ENCODE data around the gene NEURL3.

The NEURL3 gene

GRCh38 chr2:96527286-96528005 is 22.3 kb upstream of the NEURL3 start:
- peak; percentile 61 for DNase-seq

GRCh38 chr2:96526615-96527285 is 21.6 kb upstream of the NEURL3 start:
- DNase-seq = no peak

- no peak for DNase-seq
Observed at GRCh38 chr2:96526101-96526591, 21.0 kb upstream of the NEURL3 start.

GRCh38 chr2:96525211-96525507 is 20.0 kb upstream of the NEURL3 start:
- no peak for DNase-seq

- no peak for DNase-seq
Observed at GRCh38 chr2:96524482-96525210, 19.5 kb upstream of the NEURL3 start.

GRCh38 chr2:96523659-96524481 is 18.7 kb upstream of the NEURL3 start:
- DNase-seq = no peak

GRCh38 chr2:96522304-96523203 is 17.4 kb upstream of the NEURL3 start:
- no peak for DNase-seq

- DNase-seq = no peak
Observed at GRCh38 chr2:96521219-96521618, 16.1 kb upstream of the NEURL3 start.

GRCh38 chr2:96520697-96521096 is 15.5 kb upstream of the NEURL3 start:
- no peak for DNase-seq

GRCh38 chr2:96520231-96520630 is 15.1 kb upstream of the NEURL3 start:
- no peak for DNase-seq

- no peak for DNase-seq
Observed at GRCh38 chr2:96517079-96517478, 11.9 kb upstream of the NEURL3 start.

GRCh38 chr2:96514521-96514920 is 9.4 kb upstream of the NEURL3 start:
- no peak for DNase-seq

- DNase-seq = no peak
Observed at GRCh38 chr2:96512341-96512740, 7.2 kb upstream of the NEURL3 start.

- no peak for DNase-seq
Observed at GRCh38 chr2:96511851-96512250, 6.7 kb upstream of the NEURL3 start.

- no peak for DNase-seq
Observed at GRCh38 chr2:96510931-96511595, 5.9 kb upstream of the NEURL3 start.

GRCh38 chr2:96509847-96510230 is 4.7 kb upstream of the NEURL3 start:
- no peak for DNase-seq

- DNase-seq = peak; percentile 67
Observed at GRCh38 chr2:96509114-96509846, 4.1 kb upstream of the NEURL3 start.

GRCh38 chr2:96508521-96509113 is 3.5 kb upstream of the NEURL3 start:
- DNase-seq = no peak

GRCh38 chr2:96507957-96508520 is 2.9 kb upstream of the NEURL3 start:
- peak; percentile 90 for DNase-seq

GRCh38 chr2:96506907-96507240 is 1.7 kb upstream of the NEURL3 start:
- no peak for DNase-seq
